Testis (tissue), 3 donors: ENCODE measurements around the gene SLC2A14. TPM values are rescaled to one million over a fixed set of nuclear protein-coding genes. Genes with fewer than 3 reads are reported as not detected.
"Not testable (repeated sequence)": the region's sequence is repeated elsewhere in the genome, so short reads cannot be mapped to it uniquely, and the experiment has no call there.

ENCODE experiments used
- DNase-seq: peaks from one replicate; pipeline ENCODE4 v3.0.0-alpha.2; 2019
- H3K27ac ChIP-seq, 2 donors: fragments of 200-600 bp; sonication (generic); one replicate each; pipeline ENCODE4 v1.5.1; 2019
- H3K27me3 ChIP-seq: fragments of 200-600 bp; sonication (generic); one replicate; pipeline ENCODE4 v1.5.1; 2019
- H3K36me3 ChIP-seq: fragments of 200-600 bp; sonication (generic); one replicate; pipeline ENCODE4 v1.5.1; 2017; ENCODE audit warnings: low read depth; ENCODE audit errors: missing control alignments
- H3K4me1 ChIP-seq: fragments of 200-600 bp; sonication (generic); one replicate; pipeline ENCODE4 v1.5.1; 2019
- H3K4me3 ChIP-seq, 2 donors: fragments of 200-600 bp; sonication (generic); one replicate each; pipeline ENCODE4 v1.5.1; 2017 to 2019
- H3K9me3 ChIP-seq: fragments of 200-600 bp; sonication (generic); one replicate; pipeline ENCODE4 v1.5.1; 2017
- POLR2A ChIP-seq: fragments of 450-650 bp; IDR thresholded peaks from one replicate; pipeline ENCODE4 v1.6.1; 2017; ENCODE audit warnings: antibody characterized with exemption, mild to moderate bottlenecking, moderate library complexity
- WGBS, 2 donors: methylation state at CpG; one replicate each; pipeline ENCODE4 v1.1.5; 2018; 5-methylcytosine and 5-hydroxymethylcytosine counted together
- intact Hi-C: fragments of 100-400 bp; cut with DNase I; formaldehyde crosslinking; loops from one replicate; pipeline ENCODE4 v1.15.1; 2023; ENCODE audit warnings: low total_unique reads
- polyA plus RNA-seq: library from polyadenylated mRNA; stranded (reverse); fragments of 350-450 nt; fragmentation: Illumina TruSeq; extraction: RNeasy Lipid Tissue Mini Kit (QIAGEN cat#74804); gene quantifications from one replicate; pipeline ENCODE4 v1.2.3, GENCODE V29; 2014; ENCODE audit warnings: low read depth, low replicate concordance; ENCODE audit not compliant: insufficient read depth
- total RNA-seq, 2 donors: library from RNA; depleted of rRNA; stranded (reverse); fragments of >200 nt; gene quantifications; one replicate each; pipeline ENCODE4 v1.2.3, GENCODE V29; 2016
- TF ChIP-seq, protein P1 (sequence below), 3 experiments: fragments of 450-650 bp in 2 of 3; fragments of 200-600 bp in 1 of 3; sonication (generic) in 1 of 3; IDR thresholded peaks; one replicate each; pipeline ENCODE4 v1.5.1; 2016 to 2019; ENCODE audit warnings: antibody characterized with exemption in 3 of 3, mild to moderate bottlenecking in 2 of 3, moderate library complexity in 1 of 3

Gene SLC2A14
- total and polyA plus RNA-seq, 3 donors from 2014 or later: 51.5 to 203 (median 54.3) TPM

DNA sequence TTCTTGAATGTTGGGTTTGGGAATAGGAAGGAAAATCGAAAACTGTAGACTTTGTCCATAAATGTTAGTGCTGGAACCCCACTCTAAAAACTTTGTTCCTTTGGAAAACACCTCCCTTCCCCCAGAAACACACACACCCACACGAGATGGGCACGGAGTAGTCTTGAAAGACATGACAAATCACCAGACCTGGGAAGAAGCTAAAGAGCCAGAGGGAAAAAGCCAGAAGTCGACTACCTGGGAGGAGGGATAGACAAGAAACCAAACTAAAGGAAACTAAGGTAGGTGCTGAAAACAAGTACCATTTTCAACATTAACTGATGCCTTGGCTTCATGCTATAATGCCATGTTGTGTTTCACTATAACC is 84.4 kb downstream of the SLC2A14 start:
- intact Hi-C loops: no loop called here
- no peaks in the 10 kb centered on the region for H3K27me3 ChIP-seq
- no peaks in the 10 kb centered on the region for H3K36me3 ChIP-seq
- no peak overlapping the region for H3K27ac ChIP-seq
- H3K4me3 ChIP-seq: no peak overlapping the region
- no peak for DNase-seq
- WGBS, 2 donors: 29 to 33% methylated on average over 4 of the region's 4 CpGs
- TF ChIP-seq, protein P1, sequence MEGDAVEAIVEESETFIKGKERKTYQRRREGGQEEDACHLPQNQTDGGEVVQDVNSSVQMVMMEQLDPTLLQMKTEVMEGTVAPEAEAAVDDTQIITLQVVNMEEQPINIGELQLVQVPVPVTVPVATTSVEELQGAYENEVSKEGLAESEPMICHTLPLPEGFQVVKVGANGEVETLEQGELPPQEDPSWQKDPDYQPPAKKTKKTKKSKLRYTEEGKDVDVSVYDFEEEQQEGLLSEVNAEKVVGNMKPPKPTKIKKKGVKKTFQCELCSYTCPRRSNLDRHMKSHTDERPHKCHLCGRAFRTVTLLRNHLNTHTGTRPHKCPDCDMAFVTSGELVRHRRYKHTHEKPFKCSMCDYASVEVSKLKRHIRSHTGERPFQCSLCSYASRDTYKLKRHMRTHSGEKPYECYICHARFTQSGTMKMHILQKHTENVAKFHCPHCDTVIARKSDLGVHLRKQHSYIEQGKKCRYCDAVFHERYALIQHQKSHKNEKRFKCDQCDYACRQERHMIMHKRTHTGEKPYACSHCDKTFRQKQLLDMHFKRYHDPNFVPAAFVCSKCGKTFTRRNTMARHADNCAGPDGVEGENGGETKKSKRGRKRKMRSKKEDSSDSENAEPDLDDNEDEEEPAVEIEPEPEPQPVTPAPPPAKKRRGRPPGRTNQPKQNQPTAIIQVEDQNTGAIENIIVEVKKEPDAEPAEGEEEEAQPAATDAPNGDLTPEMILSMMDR (IDR thresholded peaks at IDR 0.05): no peak
- no peak for TF ChIP-seq POLR2A
- no peaks in the 10 kb centered on the region for H3K9me3 ChIP-seq
- no peaks in the 10 kb centered on the region for H3K4me1 ChIP-seq

DNA sequence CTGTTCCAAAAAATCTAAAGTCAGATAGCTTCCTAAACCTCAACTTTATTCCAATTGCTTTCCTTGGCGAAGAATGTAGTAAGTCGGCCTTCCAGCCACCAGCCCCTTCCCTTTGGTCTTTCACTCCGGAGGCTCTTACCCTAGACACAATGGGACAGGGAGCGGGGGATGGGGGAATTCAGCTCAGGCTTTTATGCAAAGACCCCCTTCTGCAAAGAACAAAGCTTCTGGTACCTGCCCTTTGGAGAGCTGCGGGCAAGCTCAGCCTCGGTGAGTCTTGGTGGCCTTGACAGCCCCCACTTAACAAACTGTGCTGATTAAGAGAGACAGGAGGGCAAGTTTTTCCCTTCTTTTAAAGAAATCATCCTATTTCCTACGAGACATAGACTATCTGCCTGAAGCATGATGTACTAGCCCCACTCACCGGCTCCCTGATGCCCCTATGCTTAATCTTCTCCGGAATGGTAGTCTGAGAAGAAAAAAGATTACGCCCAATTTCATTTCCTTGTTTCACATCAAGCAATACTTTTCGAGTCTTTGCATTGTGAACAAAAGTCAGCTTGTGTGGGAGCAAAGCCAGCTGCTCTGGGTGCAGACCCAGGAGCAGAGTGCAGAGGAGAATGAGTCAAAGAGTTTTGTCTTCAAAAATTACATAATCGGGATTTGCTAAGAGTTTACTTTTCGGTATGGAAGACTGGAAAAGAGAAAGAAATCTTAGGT is 85.0 kb downstream of the SLC2A14 start:
- Histone ChIP-seq H3K9me3 (no peaks in the 10 kb centered on the region), H3K36me3 (no peaks in the 10 kb centered on the region), H3K4me1 (no peaks in the 10 kb centered on the region), H3K4me3 (no peak overlapping the region), H3K27me3 (no peaks in the 10 kb centered on the region), H3K27ac (no peak overlapping the region)
- 36 to 39% methylated on average over 13 of the region's 13 CpGs for WGBS, 2 donors
- intact Hi-C loops: no loop called here
- no peak for DNase-seq
- TF ChIP-seq, protein P1 (IDR thresholded peaks at IDR 0.05): no peak
- TF ChIP-seq POLR2A: no peak

GRCh38 chr12:7784701-7785100 is 88.0 kb downstream of the SLC2A14 start:
- intact Hi-C loops: no loop called here
- Histone ChIP-seq H3K4me1 (no peaks in the 10 kb centered on the region), H3K27ac (no peak overlapping the region), H3K4me3 (no peak overlapping the region), H3K9me3 (no peaks in the 10 kb centered on the region), H3K36me3 (no peaks in the 10 kb centered on the region), H3K27me3 (no peaks in the 10 kb centered on the region)
- TF ChIP-seq, protein P1 (IDR thresholded peaks at IDR 0.05): no peak
- TF ChIP-seq POLR2A: no peak
- DNase-seq: no peak
- WGBS, 2 donors: 43 to 58% methylated on average over 2 of the region's 2 CpGs

DNA sequence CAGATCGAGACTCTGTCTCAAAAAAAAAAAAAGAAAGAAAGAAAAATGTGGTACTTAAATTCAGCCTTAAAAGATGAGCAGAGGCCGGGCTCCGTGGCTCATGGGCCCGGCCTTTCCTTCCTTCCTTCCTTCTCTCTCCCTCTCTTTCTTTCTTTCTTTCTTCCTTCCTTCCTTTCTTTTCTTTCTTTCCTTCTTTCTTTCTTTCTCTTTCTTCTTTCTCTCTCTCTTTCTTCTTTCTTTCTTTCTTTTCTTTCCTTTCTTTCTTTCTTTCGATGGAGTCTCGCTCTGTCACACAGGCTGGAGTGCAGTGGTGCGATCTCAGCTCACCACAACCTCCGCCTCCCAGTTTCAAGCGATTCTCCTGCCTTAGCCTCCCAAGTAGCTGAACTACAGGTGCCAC is 89.3 kb downstream of the SLC2A14 start:
- H3K4me1 ChIP-seq, H3K27ac ChIP-seq, H3K36me3 ChIP-seq, DNase-seq, H3K9me3 ChIP-seq, H3K4me3 ChIP-seq, H3K27me3 ChIP-seq, intact Hi-C loops: not testable (repeated sequence)
- 87 to 88% methylated on average over 9 of the region's 9 CpGs for WGBS, 2 donors

GRCh38 chr12:7782055-7782454 is 90.7 kb downstream of the SLC2A14 start:
- WGBS, 2 donors: 89 to 96% methylated on average over 6 of the region's 6 CpGs
- H3K4me3 ChIP-seq: no peak overlapping the region
- no peaks in the 10 kb centered on the region for H3K27me3 ChIP-seq
- H3K27ac ChIP-seq: no peak overlapping the region
- no peaks in the 10 kb centered on the region for H3K9me3 ChIP-seq
- H3K36me3 ChIP-seq: no peaks in the 10 kb centered on the region
- TF ChIP-seq POLR2A: no peak
- TF ChIP-seq, protein P1 (IDR thresholded peaks at IDR 0.05): no peak
- H3K4me1 ChIP-seq: no peaks in the 10 kb centered on the region
- intact Hi-C loops: no loop called here
- DNase-seq: no peak
